ENCODE results near the gene GRIN2A.

The GRIN2A gene

GRCh38 chr16:10067835-10068234 is 114.4 kb downstream of the GRIN2A start:
- no peak overlapping the region for H3K27ac ChIP-seq (ENCODE audit: low read depth, low read length)
- H3K9ac ChIP-seq (ENCODE audit: low read length in 5 of 5), result no peak overlapping the region
- H3K4me3 ChIP-seq (ENCODE audit: low read depth in 1 of 5, low read length in 5 of 5), result no peak overlapping the region
- peaks cover 0 to 2% (median 0%) of the 10 kb centered on the region in 5 donors for H3K9me3 ChIP-seq (ENCODE audit: control insufficient read depth in 5 of 5, low read length in 5 of 5)
- H3K27me3 ChIP-seq (ENCODE audit: control insufficient read depth in 5 of 5, insufficient read depth in 4 of 5, low read length in 5 of 5), result peaks cover 0 to 7% (median 2%) of the 10 kb centered on the region in 5 donors
- H3K4me1 ChIP-seq (ENCODE audit: control insufficient read depth in 5 of 5, insufficient read depth in 5 of 5, low read length in 5 of 5), result peaks cover 0 to 7% (median 3%) of the 10 kb centered on the region in 5 donors
- H3K36me3 ChIP-seq (ENCODE audit: control insufficient read depth in 5 of 5, insufficient read depth in 5 of 5, low read length in 5 of 5), result no peaks in the 10 kb centered on the region

GRCh38 chr16:10067406-10067805 is 114.8 kb downstream of the GRIN2A start:
- peaks cover 0 to 2% (median 0%) of the 10 kb centered on the region in 5 donors for H3K9me3 ChIP-seq (ENCODE audit: control insufficient read depth in 5 of 5, low read length in 5 of 5)
- H3K9ac ChIP-seq (ENCODE audit: low read length in 5 of 5), result no peak overlapping the region
- peaks cover 0 to 7% (median 3%) of the 10 kb centered on the region in 5 donors for H3K4me1 ChIP-seq (ENCODE audit: control insufficient read depth in 5 of 5, insufficient read depth in 5 of 5, low read length in 5 of 5)
- H3K4me3 ChIP-seq (ENCODE audit: low read depth in 1 of 5, low read length in 5 of 5), result no peak overlapping the region
- H3K27me3 ChIP-seq (ENCODE audit: control insufficient read depth in 5 of 5, insufficient read depth in 4 of 5, low read length in 5 of 5), result peaks cover 0 to 7% (median 2%) of the 10 kb centered on the region in 5 donors
- no peak overlapping the region for H3K27ac ChIP-seq (ENCODE audit: low read depth, low read length)
- H3K36me3 ChIP-seq (ENCODE audit: control insufficient read depth in 5 of 5, insufficient read depth in 5 of 5, low read length in 5 of 5), result no peaks in the 10 kb centered on the region

- Histone ChIP-seq H3K27me3 (ENCODE audit: control insufficient read depth in 5 of 5, insufficient read depth in 4 of 5, low read length in 5 of 5) (peaks cover 0 to 4% (median 2%) of the 10 kb centered on the region in 5 donors), H3K9me3 (ENCODE audit: control insufficient read depth in 5 of 5, low read length in 5 of 5) (peaks cover 0 to 4% (median 0%) of the 10 kb centered on the region in 5 donors), H3K9ac (ENCODE audit: low read length in 5 of 5) (no peak overlapping the region), H3K4me3 (ENCODE audit: low read depth in 1 of 5, low read length in 5 of 5) (no peak overlapping the region), H3K27ac (ENCODE audit: low read depth, low read length) (no peak overlapping the region), H3K4me1 (ENCODE audit: control insufficient read depth in 5 of 5, insufficient read depth in 5 of 5, low read length in 5 of 5) (peaks cover 0 to 7% (median 3%) of the 10 kb centered on the region in 5 donors), H3K36me3 (ENCODE audit: control insufficient read depth in 5 of 5, insufficient read depth in 5 of 5, low read length in 5 of 5) (no peaks in the 10 kb centered on the region)
Observed at GRCh38 chr16:10065019-10065418, 117.2 kb downstream of the GRIN2A start.

GRCh38 chr16:10048850-10049249 is 133.4 kb downstream of the GRIN2A start:
- Histone ChIP-seq H3K27me3 (ENCODE audit: control insufficient read depth in 5 of 5, insufficient read depth in 4 of 5, low read length in 5 of 5) (peaks cover 0 to 3% (median 0%) of the 10 kb centered on the region in 5 donors), H3K9ac (ENCODE audit: low read length in 5 of 5) (no peak overlapping the region), H3K27ac (ENCODE audit: low read depth, low read length) (no peak overlapping the region), H3K36me3 (ENCODE audit: control insufficient read depth in 5 of 5, insufficient read depth in 5 of 5, low read length in 5 of 5) (no peaks in the 10 kb centered on the region), H3K4me1 (ENCODE audit: control insufficient read depth in 5 of 5, insufficient read depth in 5 of 5, low read length in 5 of 5) (no peaks in the 10 kb centered on the region), H3K9me3 (ENCODE audit: control insufficient read depth in 5 of 5, low read length in 5 of 5) (peaks cover 0 to 3% (median 0%) of the 10 kb centered on the region in 5 donors), H3K4me3 (ENCODE audit: low read depth in 1 of 5, low read length in 5 of 5) (no peak overlapping the region)

- H3K9ac ChIP-seq (ENCODE audit: low read length in 5 of 5), result no peak overlapping the region
- H3K4me3 ChIP-seq (ENCODE audit: low read depth in 1 of 5, low read length in 5 of 5), result no peak overlapping the region
- H3K9me3 ChIP-seq (ENCODE audit: control insufficient read depth in 5 of 5, low read length in 5 of 5), result peaks cover 0 to 8% (median 0%) of the 10 kb centered on the region in 5 donors
- no peaks in the 10 kb centered on the region for H3K36me3 ChIP-seq (ENCODE audit: control insufficient read depth in 5 of 5, insufficient read depth in 5 of 5, low read length in 5 of 5)
- no peak overlapping the region for H3K27ac ChIP-seq (ENCODE audit: low read depth, low read length)
- no peaks in the 10 kb centered on the region for H3K4me1 ChIP-seq (ENCODE audit: control insufficient read depth in 5 of 5, insufficient read depth in 5 of 5, low read length in 5 of 5)
- peaks cover 0 to 3% (median 0%) of the 10 kb centered on the region in 5 donors for H3K27me3 ChIP-seq (ENCODE audit: control insufficient read depth in 5 of 5, insufficient read depth in 4 of 5, low read length in 5 of 5)
Observed at GRCh38 chr16:10045947-10046346, 136.3 kb downstream of the GRIN2A start.

- Histone ChIP-seq H3K36me3 (ENCODE audit: control insufficient read depth in 5 of 5, insufficient read depth in 5 of 5, low read length in 5 of 5) (no peaks in the 10 kb centered on the region), H3K27ac (ENCODE audit: low read depth, low read length) (no peak overlapping the region), H3K9ac (ENCODE audit: low read length in 5 of 5) (no peak overlapping the region), H3K27me3 (ENCODE audit: control insufficient read depth in 5 of 5, insufficient read depth in 4 of 5, low read length in 5 of 5) (peaks cover 0 to 9% (median 5%) of the 10 kb centered on the region in 5 donors), H3K4me1 (ENCODE audit: control insufficient read depth in 5 of 5, insufficient read depth in 5 of 5, low read length in 5 of 5) (no peaks in the 10 kb centered on the region), H3K9me3 (ENCODE audit: control insufficient read depth in 5 of 5, low read length in 5 of 5) (peaks cover 0 to 8% (median 0%) of the 10 kb centered on the region in 5 donors), H3K4me3 (ENCODE audit: low read depth in 1 of 5, low read length in 5 of 5) (no peak overlapping the region)
Observed at GRCh38 chr16:10045291-10045775, 136.9 kb downstream of the GRIN2A start.

GRCh38 chr16:10040136-10041080 is 141.8 kb downstream of the GRIN2A start:
- Histone ChIP-seq H3K36me3 (ENCODE audit: control insufficient read depth in 5 of 5, insufficient read depth in 5 of 5, low read length in 5 of 5) (no peaks in the 10 kb centered on the region), H3K27me3 (ENCODE audit: control insufficient read depth in 5 of 5, insufficient read depth in 4 of 5, low read length in 5 of 5) (peaks cover 2 to 21% (median 12%) of the 10 kb centered on the region in 5 donors), H3K9ac (ENCODE audit: low read length in 5 of 5) (no peak overlapping the region), H3K27ac (ENCODE audit: low read depth, low read length) (no peak overlapping the region), H3K4me1 (ENCODE audit: control insufficient read depth in 5 of 5, insufficient read depth in 5 of 5, low read length in 5 of 5) (peaks cover 0 to 6% (median 0%) of the 10 kb centered on the region in 5 donors), H3K9me3 (ENCODE audit: control insufficient read depth in 5 of 5, low read length in 5 of 5) (peaks cover 0 to 8% (median 0%) of the 10 kb centered on the region in 5 donors), H3K4me3 (ENCODE audit: low read depth in 1 of 5, low read length in 5 of 5) (no peak overlapping the region)

GRCh38 chr16:10039220-10040096 is 142.8 kb downstream of the GRIN2A start:
- Histone ChIP-seq H3K4me3 (ENCODE audit: low read depth in 1 of 5, low read length in 5 of 5) (no peak overlapping the region), H3K9ac (ENCODE audit: low read length in 5 of 5) (no peak overlapping the region), H3K4me1 (ENCODE audit: control insufficient read depth in 5 of 5, insufficient read depth in 5 of 5, low read length in 5 of 5) (peaks cover 0 to 6% (median 0%) of the 10 kb centered on the region in 5 donors)

GRCh38 chr16:10037751-10038150 is 144.5 kb downstream of the GRIN2A start:
- Histone ChIP-seq H3K4me1 (ENCODE audit: control insufficient read depth in 5 of 5, insufficient read depth in 5 of 5, low read length in 5 of 5) (peaks cover 0 to 6% (median 0%) of the 10 kb centered on the region in 5 donors), H3K9me3 (ENCODE audit: control insufficient read depth in 5 of 5, low read length in 5 of 5) (peaks cover 0 to 7% (median 0%) of the 10 kb centered on the region in 5 donors), H3K4me3 (ENCODE audit: low read depth in 1 of 5, low read length in 5 of 5) (no peak overlapping the region), H3K27me3 (ENCODE audit: control insufficient read depth in 5 of 5, insufficient read depth in 4 of 5, low read length in 5 of 5) (peaks cover 2 to 21% (median 12%) of the 10 kb centered on the region in 5 donors), H3K9ac (ENCODE audit: low read length in 5 of 5) (no peak overlapping the region), H3K27ac (ENCODE audit: low read depth, low read length) (no peak overlapping the region), H3K36me3 (ENCODE audit: control insufficient read depth in 5 of 5, insufficient read depth in 5 of 5, low read length in 5 of 5) (no peaks in the 10 kb centered on the region)

More at GRCh38 chr16:10039220-10040096, 142.8 kb downstream of the GRIN2A start:
- Histone ChIP-seq H3K27me3 (ENCODE audit: control insufficient read depth in 5 of 5, insufficient read depth in 4 of 5, low read length in 5 of 5) (peaks cover 2 to 21% (median 12%) of the 10 kb centered on the region in 5 donors), H3K9me3 (ENCODE audit: control insufficient read depth in 5 of 5, low read length in 5 of 5) (peaks cover 0 to 8% (median 0%) of the 10 kb centered on the region in 5 donors), H3K36me3 (ENCODE audit: control insufficient read depth in 5 of 5, insufficient read depth in 5 of 5, low read length in 5 of 5) (no peaks in the 10 kb centered on the region), H3K27ac (ENCODE audit: low read depth, low read length) (no peak overlapping the region)

Data from subcutaneous abdominal adipose tissue (tissue), 5 donors.